Aorta (tissue), 5 donors: ENCODE measurements around the gene COL26A1. TPM values are rescaled to one million over a fixed set of nuclear protein-coding genes. Genes with fewer than 3 reads are reported as not detected.

Source experiments
- ATAC-seq: fragments of 200-7000 bp; cut with Tn5 transposase; one replicate; pipeline ENCODE4 v1.9.1; 2022; ENCODE audit warnings: moderate library complexity; ENCODE audit not compliant: low FRiP score
- DNase-seq, 2 donors: peaks; one replicate each; pipeline ENCODE4 v3.0.0-alpha.2; 2020
- H3K27ac ChIP-seq, 2 donors: one replicate each; pipeline ENCODE4 v1.5.1; 2013; ENCODE audit warnings: low read length in 2 of 2, mild to moderate bottlenecking in 2 of 2, moderate library complexity in 2 of 2, control low read depth in 1 of 2, inconsistent platforms in 1 of 2, low read depth in 1 of 2
- H3K27me3 ChIP-seq, 2 donors: one replicate each; pipeline ENCODE4 v1.6.1; 2013; ENCODE audit warnings: control low read depth in 1 of 2, low read length in 1 of 2, mild to moderate bottlenecking in 1 of 2, moderate library complexity in 1 of 2; ENCODE audit not compliant: insufficient read depth in 2 of 2, control insufficient read depth in 1 of 2
- H3K36me3 ChIP-seq, 2 donors: one replicate each; pipeline ENCODE4 v1.6.1; 2013; ENCODE audit warnings: control low read depth in 1 of 2, low read length in 1 of 2, mild to moderate bottlenecking in 1 of 2; ENCODE audit not compliant: insufficient read depth in 2 of 2, control insufficient read depth in 1 of 2
- H3K4me1 ChIP-seq, 2 donors: one replicate each; pipeline ENCODE4 v1.6.1; 2013; ENCODE audit warnings: low read length in 2 of 2, control low read depth in 1 of 2, mild to moderate bottlenecking in 1 of 2, moderate library complexity in 1 of 2; ENCODE audit not compliant: insufficient read depth in 2 of 2, control insufficient read depth in 1 of 2
- H3K4me3 ChIP-seq, 2 donors: one replicate each; pipeline ENCODE4 v1.5.1; 2013; ENCODE audit warnings: low read length in 2 of 2, control low read depth in 1 of 2, mild to moderate bottlenecking in 1 of 2
- H3K9me3 ChIP-seq: one replicate; pipeline ENCODE4 v1.6.1; 2013; ENCODE audit warnings: mild to moderate bottlenecking, low read length; ENCODE audit not compliant: control insufficient read depth
- WGBS, 2 donors: extraction: QIAGEN DNeasy Blood & Tissue Kit; methylation state at CpG; one replicate each; pipeline ENCODE4 v1.1.7; 2013; 5-methylcytosine and 5-hydroxymethylcytosine counted together
- intact Hi-C, 2 donors: fragments of 100-400 bp; cut with DNase I; formaldehyde crosslinking; loops; one replicate each; pipeline versions ENCODE4 v1.14.2 to v1.15.0; 2022
- polyA plus RNA-seq, 2 donors: library from polyadenylated mRNA; stranded (reverse); fragments of 200-250 nt; gene quantifications; one replicate each; pipeline ENCODE4 v1.2.3, GENCODE V29; 2013
- total RNA-seq, 2 donors: library from RNA; stranded (reverse); fragmentation: NEBNext Ultra II Directional; extraction: Animal tissue kit (Norgen Biotek cat#: 25700); gene quantifications; one replicate each; pipeline ENCODE4 v1.2.1, GENCODE V29; 2021
- donor health status: healthy with polysubstance abuse.
- donor health status: Bipolar disorder and iron deficiency.
- donor health status: DM: no; HTN: no; CAD: no.
- donor health status: DM: no; HTN: no; CAD: no.
- donor health status: DM: yes; HTN: yes; CAD: no.

COL26A1 gene
- total and polyA plus RNA-seq, 4 donors, result not detected

- WGBS, 2 donors, result 93 to 94% methylated on average over 2 of the region's 2 CpGs
- DNase-seq (no peak), ATAC-seq (no peak)
- H3K36me3 ChIP-seq, result no peaks in the 10 kb centered on the region
- no peaks in the 10 kb centered on the region for H3K27me3 ChIP-seq
- no peaks in the 10 kb centered on the region for H3K9me3 ChIP-seq
- no peaks in the 10 kb centered on the region for H3K4me1 ChIP-seq
- H3K27ac ChIP-seq, result no peak overlapping the region
- H3K4me3 ChIP-seq, result no peak overlapping the region
- intact Hi-C loops, result loop anchor here in 1 of 2 donors (2.0 to 5.0 kb wide), 2 partner anchors 173 to 906 kb away; no protein-coding TSS in a partner anchor
Measured at GRCh38 chr7:101365956-101366355, 3.3 kb downstream of the COL26A1 start.

- intact Hi-C loops, result loop anchor here in 1 of 2 donors (5.0 kb wide), 1 partner anchor 905 kb away; no protein-coding TSS in a partner anchor
- Histone ChIP-seq H3K9me3 (no peaks in the 10 kb centered on the region), H3K27me3 (no peaks in the 10 kb centered on the region), H3K36me3 (no peaks in the 10 kb centered on the region), H3K27ac (no peak overlapping the region), H3K4me3 (no peak overlapping the region), H3K4me1 (no peaks in the 10 kb centered on the region)
- 95 to 100% methylated on average over 1 of the region's 1 CpG for WGBS, 2 donors
- no peak for ATAC-seq
- no peak for DNase-seq
Measured at GRCh38 chr7:101367676-101368075, 5.0 kb downstream of the COL26A1 start.

- H3K4me1 ChIP-seq, result no peaks in the 10 kb centered on the region
- ATAC-seq, result no peak
- DNase-seq, result no peak
- no peaks in the 10 kb centered on the region for H3K9me3 ChIP-seq
- H3K4me3 ChIP-seq, result no peak overlapping the region
- no peak overlapping the region for H3K27ac ChIP-seq
- WGBS, 2 donors, result 78 to 92% methylated on average over 8 of the region's 8 CpGs
- intact Hi-C loops, result loop anchor here in 1 of 2 donors (5.0 kb wide), 1 partner anchor 904 kb away; no protein-coding TSS in a partner anchor
- H3K36me3 ChIP-seq, result no peaks in the 10 kb centered on the region
- H3K27me3 ChIP-seq, result no peaks in the 10 kb centered on the region
Measured at GRCh38 chr7:101368422-101369165, 5.9 kb downstream of the COL26A1 start.

- H3K4me1 ChIP-seq, result no peaks in the 10 kb centered on the region
- H3K4me3 ChIP-seq, result no peak overlapping the region
- no peaks in the 10 kb centered on the region for H3K36me3 ChIP-seq
- 57 to 63% methylated on average over 5 of the region's 5 CpGs for WGBS, 2 donors
- no peak for DNase-seq
- H3K27ac ChIP-seq, result no peak overlapping the region
- no peaks in the 10 kb centered on the region for H3K27me3 ChIP-seq
- no peaks in the 10 kb centered on the region for H3K9me3 ChIP-seq
- no peak for ATAC-seq
- intact Hi-C loops, result no loop called here
Measured at GRCh38 chr7:101370836-101371235, 8.2 kb downstream of the COL26A1 start.

- Histone ChIP-seq H3K36me3 (no peaks in the 10 kb centered on the region), H3K9me3 (no peaks in the 10 kb centered on the region), H3K4me1 (no peaks in the 10 kb centered on the region), H3K27me3 (no peaks in the 10 kb centered on the region), H3K27ac (no peak overlapping the region), H3K4me3 (no peak overlapping the region)
- ATAC-seq, result no peak
- DNase-seq, result no peak
- intact Hi-C loops, result no loop called here
- WGBS, 2 donors, result 35 to 42% methylated on average over 19 of the region's 19 CpGs
Measured at GRCh38 chr7:101373812-101374614, 11.3 kb downstream of the COL26A1 start.

GRCh38 chr7:101374990-101375389 is 12.3 kb downstream of the COL26A1 start:
- intact Hi-C loops, result no loop called here
- WGBS, 2 donors, result 96 to 98% methylated on average over 3 of the region's 3 CpGs
- H3K4me1 ChIP-seq, result no peaks in the 10 kb centered on the region
- no peak overlapping the region for H3K27ac ChIP-seq
- no peaks in the 10 kb centered on the region for H3K36me3 ChIP-seq
- no peak overlapping the region for H3K4me3 ChIP-seq
- no peak for DNase-seq
- H3K9me3 ChIP-seq, result no peaks in the 10 kb centered on the region
- H3K27me3 ChIP-seq, result no peaks in the 10 kb centered on the region
- ATAC-seq, result no peak

GRCh38 chr7:101376601-101377000 is 13.9 kb downstream of the COL26A1 start:
- Histone ChIP-seq H3K9me3 (no peaks in the 10 kb centered on the region), H3K4me1 (no peaks in the 10 kb centered on the region), H3K4me3 (no peak overlapping the region), H3K27ac (no peak overlapping the region), H3K27me3 (no peaks in the 10 kb centered on the region), H3K36me3 (no peaks in the 10 kb centered on the region)
- intact Hi-C loops, result no loop called here
- WGBS, 2 donors, result 95 to 97% methylated on average over 5 of the region's 5 CpGs
- ATAC-seq, result no peak
- DNase-seq, result no peak

- Histone ChIP-seq H3K4me1 (no peaks in the 10 kb centered on the region), H3K36me3 (no peaks in the 10 kb centered on the region), H3K27ac (no peak overlapping the region), H3K9me3 (no peaks in the 10 kb centered on the region), H3K27me3 (no peaks in the 10 kb centered on the region), H3K4me3 (no peak overlapping the region)
- DNase-seq (no peak), ATAC-seq (no peak)
- intact Hi-C loops, result no loop called here
- 88 to 95% methylated on average over 4 of the region's 4 CpGs for WGBS, 2 donors
Measured at GRCh38 chr7:101377189-101377736, 14.6 kb downstream of the COL26A1 start.
